CD4-positive, alpha-beta T cell treated with Interleukin-6 for 4 hours (primary cell): ENCODE measurements around the gene RAB22A.

Experiments used
- DNase-seq: peaks from one replicate; pipeline ENCODE4 v3.0.0-alpha.2; 2020; ENCODE audit warnings: mixed read lengths

The RAB22A gene

DNA sequence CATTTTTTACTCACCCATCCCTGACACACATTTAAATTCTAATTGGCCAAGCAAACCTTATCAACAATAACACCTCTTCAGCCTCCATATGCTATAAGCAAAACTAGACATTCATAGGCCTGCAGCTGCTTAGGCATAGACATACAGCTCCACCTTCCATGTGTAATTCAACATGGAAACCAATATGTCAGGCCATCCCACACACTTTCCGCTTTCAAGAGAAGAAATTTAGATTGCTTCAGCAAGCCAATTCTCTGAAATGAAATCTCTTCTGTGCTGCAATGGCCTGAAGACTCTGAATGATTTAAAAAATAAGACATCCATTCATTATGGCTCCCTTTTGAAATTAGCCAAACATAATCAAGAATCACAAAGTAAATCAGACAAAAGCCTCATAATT, 4.5 kb upstream of the RAB22A start:
- no peak for DNase-seq

DNA sequence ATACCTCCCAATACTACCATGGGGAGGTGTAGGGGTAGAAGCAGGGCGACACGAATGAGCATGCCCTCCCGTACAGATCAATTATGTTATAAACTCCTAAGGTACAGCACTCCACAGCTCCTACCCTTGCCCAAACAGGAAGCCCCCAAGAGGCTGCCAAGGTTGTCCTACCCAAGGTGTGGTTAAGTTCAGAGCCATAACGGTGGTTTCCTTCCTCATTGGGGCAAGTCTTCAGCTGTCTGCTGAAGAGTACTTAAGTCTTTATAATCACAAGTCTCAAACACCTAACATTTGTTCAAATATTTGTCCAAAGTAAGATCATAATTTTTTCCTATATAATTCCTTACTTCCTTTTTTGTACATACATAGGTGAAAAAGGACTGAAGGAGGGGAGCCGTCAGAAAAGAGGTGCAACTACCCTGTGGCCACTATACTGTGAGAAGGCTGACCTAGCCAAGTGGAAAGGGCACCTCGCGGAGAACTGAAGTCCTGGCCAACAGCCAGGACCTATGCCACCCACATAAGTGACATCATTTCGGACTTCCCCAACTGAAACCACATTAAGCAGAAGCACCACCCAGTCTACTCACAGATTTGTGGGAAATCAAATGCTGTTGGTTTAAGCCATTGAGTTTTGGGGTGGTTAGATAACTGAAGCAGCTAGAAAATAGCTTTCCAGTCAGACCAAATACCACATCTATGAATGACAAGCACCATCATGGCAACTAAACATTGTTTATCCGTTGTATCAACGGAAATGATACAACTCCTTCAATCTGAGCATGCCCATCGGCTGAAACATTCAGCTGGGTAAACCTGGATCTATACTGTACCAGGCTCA, 2.9 kb upstream of the RAB22A start:
- peak; percentile 66 for DNase-seq

DNA sequence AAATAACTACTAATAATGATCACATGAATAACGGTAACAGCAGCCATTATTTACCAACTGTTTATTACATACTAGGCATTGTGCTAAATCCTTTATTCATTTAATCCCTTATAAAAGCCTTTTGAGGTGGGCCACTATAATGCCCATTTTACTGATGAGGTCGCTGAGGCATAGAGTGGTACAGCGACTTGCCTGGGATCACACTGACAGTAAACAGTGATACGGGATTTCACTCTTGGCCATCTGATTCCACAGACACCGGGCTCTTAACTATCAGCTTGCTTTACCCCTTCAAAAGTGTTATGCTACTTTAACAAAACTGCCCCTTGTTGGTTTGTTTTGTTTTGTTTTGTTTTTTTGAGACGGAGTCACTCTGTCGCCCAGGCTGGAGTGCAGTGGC, 2.2 kb upstream of the RAB22A start:
- DNase-seq: no peak

DNA sequence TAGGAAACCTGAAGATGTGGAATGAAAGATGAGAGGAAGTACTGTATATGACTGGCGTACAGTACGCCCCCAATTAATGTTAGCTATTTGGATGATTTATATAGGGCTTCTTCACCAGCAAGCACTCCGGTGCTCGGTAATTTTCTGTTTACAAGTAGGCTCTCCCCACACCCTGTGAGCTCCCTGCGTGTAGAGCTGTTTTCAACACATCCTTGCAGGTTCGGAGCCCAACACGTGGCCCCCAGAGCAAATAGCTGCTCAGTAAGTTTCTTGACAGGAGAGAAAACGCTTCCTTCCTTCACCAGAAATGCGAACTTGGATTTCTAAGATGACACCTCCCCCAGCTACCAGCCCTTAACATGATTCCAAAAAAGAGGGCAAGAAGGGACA, 1.2 kb upstream of the RAB22A start:
- DNase-seq: peak; percentile 11

DNA sequence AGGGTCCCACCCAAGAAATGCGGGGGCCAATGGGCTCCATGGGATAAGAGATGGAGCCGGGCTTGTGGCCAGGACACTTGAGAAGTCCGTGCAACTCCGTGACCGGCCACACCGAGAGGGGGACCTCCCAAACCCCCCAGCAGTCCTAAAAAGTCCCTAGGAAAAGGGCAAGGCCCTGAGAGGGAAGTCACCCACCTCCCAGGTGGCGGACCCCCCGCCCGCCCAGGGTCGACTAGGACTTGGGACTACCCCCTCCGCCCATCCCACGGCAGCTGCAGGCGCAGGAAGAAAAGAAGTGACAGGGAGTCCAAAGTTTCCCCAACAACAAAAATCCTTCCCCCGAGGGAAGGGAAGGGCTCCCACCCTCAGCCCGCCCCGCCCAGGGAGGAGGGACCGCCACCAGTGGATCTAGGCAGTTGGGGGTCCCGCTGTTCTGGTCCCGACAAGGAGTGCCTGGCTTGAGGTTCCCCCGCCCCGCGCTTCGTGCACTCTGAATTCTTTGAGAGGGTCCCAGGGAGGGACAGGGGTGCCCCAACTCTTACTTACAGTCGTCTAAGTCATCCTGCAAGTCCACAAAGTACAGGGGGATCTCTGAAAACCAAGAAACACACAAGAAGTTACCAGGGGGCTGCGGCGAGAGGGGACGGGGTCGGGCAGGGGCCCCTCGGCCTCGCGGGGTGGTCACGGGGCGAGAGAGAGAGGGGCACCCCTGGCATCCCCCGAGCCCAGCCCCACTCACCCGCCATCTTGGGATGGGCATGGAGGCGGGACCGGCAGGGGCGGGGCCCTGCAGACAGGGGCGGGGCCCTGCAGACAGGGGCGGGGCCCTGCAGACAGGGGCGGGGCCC, 611 bp upstream of the RAB22A start:
- peak; percentile 50 for DNase-seq

DNA sequence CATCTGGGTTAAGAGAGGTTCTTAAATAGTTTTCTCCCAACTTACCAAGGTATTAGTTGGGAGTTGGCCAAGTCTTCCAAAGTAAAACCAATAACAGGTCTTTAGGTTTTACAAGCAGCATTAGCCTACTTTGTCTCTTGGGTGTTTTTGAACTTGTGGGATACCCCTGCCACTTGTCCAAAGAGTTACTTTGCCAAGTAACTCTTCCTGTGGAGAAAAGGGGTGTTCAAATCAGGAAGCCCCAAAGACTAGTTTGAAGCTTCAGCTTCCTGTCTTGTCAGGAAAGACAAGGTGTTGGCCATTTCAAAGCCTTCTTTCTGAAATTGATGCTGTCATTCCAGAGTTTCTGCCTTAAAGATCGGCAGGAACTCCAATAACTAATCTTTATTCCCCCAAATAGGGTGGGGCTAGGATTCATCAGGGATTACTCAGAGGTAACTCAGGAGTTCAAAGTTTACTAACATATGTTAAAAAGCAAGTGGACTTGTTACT, 822 bp downstream of the RAB22A start:
- no peak for DNase-seq

DNA sequence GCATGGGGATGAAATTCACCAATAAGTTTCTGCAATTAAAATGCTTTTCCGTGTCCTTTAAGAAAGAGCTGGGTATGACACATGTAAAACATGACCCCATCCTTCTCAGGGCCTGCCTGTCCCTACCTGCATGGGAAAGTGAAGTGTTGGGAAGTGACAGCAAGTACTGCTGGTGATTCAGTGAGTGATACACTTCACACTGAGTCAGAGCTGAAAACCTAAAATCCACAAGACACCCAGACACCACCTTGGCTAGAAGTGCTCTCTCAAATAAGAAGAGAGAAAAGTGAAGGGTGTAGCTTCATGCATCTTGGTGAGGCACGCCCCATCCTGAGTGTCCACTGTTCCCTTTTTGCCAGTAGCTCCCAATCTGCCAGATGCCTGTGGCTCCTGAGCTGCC, 3.3 kb downstream of the RAB22A start:
- no peak for DNase-seq

DNA sequence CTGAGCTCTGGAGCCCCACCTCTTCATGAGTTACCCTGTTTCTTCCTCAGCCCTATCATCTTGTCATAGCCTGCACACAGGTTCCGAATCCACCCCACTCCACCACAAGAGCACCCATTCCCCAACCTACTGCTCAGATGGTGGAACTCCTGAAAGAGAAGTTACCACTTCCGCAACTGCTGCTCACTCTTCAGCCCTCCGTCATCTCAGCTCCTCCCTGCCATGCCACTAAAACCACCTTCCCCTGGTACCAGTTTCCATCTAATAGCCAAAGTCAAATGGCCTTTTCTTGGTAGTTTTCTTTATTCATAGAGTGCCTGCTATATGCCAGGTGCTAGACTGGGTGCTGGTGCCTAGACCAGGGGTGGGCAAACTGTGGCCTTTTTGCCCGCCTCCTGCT, 3.9 kb downstream of the RAB22A start:
- no peak for DNase-seq

DNA sequence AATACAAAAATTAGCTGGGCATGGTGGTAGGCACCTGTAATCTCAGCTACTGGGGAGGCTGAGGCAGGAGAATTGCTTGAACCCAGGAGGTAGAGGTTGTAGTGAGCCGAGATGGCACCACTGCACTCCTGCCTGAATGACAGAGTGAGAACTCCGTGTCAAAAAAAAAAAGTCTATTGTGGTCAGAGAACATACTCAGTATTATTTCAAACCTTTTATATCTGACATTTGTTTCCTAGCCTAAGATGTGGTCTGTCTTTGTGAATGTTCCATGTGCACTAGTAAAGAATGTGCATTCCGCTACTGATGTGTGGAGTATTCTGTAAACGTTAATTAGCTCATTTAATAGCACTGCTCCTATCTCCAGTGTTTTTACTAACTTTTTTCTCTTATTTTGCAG, 11.7 kb downstream of the RAB22A start:
- DNase-seq: no peak

DNA sequence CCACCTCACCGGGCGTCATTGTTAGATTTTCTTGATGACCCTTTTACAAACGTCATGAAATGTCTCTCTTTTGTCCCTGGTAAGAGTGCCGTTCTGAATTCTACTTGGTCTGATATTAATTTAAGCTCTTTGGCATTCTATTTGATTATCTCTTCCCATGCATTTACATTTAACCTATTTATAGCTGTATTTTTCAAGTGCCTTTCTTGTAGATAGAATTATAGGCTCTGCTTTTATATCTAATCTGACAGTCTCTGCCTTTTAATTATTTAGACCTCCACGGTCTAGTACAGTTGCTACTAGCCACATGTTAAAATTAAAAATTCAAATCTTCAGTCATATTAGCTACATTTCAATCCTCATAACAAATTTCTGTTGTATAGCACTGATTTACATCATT, 12.6 kb downstream of the RAB22A start:
- no peak for DNase-seq

DNA sequence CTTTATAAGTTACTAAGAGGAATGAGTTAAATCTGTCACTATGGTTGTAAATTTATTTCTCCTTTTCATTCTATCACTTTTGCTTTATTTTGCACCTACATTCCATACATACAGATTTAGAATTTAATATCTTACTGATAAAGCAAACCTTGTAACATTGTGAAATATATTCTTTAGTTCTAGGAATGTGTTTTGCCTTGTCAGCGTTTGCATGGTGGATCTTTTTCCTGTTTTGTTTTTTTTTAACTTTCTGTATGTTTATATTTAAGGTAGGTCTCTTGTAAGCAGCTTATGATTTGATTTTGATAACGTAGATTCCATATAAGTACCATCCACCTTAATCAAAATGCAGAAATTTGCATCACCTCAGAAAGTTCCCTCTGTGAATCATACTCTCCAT, 16.4 kb downstream of the RAB22A start:
- no peak for DNase-seq

DNA sequence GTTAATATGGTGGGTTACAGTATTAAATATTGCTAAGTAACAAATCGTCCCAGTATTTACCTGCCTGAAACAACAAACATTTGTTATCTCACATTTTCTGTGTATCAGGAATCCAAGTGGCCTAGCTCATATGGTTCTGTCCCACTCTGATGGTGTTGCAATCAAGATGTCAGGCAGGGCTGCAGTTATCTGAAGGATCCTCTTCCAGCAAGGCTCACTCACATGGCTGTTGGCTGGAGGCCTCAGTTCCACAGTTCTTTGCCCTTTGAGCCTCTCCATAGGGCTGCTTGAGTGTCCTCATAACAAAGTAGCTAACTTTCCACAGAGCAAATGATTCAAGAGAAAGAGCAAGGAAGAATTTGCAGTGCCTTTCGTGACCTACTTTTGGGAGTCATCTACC, 17.7 kb downstream of the RAB22A start:
- no peak for DNase-seq

DNA sequence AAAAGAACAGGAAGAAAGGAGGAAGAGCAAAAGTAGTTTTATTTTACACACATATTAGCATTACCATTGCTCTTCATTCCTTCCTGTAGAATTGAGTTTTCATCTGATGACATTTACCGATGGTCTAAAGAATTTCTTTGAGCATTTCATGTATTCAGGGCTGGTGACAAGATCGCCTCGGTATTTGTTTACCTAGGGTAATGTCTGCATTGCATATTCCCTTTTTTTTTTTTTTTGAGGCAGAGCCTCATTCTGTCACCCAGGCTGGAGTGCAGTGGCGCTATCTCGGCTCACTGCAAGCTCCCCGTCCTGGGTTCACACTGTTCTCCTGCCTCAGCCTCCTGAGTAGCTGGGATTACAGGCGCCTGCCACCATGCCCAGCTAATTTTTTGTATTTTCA, 19.3 kb downstream of the RAB22A start:
- no peak for DNase-seq

DNA sequence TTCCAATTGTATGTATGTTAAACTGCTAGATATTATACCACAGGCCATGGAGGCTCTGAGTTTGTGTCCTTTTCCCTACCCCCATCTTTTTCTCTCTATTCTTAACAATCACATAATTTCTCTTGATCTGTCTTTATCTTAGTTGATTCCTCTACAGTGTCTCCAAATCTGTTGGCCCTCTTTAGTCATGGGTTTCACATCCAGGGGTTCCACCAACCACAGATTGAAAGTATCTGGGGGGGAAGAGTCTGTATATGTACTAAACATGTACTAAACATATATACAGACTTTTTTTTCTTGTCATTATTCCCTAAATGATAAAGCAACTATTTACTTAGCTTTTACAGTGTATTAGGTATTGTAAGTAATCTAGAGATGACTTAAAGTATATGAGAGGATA, 20.2 kb downstream of the RAB22A start:
- no peak for DNase-seq

DNA sequence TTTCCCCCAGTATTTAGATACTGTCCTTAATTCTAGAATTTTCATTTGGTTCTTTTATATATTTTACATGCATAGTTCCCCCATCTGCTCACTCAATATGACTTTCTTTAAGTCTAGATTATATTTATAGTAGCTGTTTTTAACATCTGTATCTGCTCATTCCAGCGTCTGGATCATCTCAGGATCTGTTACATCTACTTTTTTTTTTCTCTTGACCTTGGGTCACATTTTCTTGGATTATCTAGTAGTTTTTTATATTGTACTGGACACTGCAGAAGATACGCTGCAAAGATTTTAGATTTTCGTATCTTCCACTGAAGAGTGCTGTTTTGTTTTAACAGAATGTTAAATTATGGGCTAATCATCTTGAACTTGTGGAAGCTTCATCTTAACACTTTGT, 20.7 kb downstream of the RAB22A start:
- DNase-seq: no peak

DNA sequence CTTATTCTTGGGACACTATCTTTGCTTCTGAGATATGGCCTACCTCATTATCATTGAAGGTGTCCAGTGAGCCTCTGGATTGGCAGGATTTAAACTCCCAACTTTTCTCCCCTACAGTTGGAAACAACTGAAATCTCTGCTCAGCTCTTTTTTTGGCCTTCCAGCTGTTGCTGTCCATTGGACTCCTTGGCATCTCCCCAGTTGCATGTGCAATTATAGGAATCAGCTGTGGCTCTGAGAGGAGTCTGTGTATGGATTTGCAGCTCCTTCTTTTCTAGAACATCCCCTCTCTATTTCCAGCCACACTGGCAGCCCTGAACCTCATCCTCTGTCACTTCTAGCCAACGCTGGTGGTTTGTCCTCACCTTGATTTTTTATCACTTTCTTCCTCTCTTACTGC, 21.2 kb downstream of the RAB22A start:
- no peak for DNase-seq

DNA sequence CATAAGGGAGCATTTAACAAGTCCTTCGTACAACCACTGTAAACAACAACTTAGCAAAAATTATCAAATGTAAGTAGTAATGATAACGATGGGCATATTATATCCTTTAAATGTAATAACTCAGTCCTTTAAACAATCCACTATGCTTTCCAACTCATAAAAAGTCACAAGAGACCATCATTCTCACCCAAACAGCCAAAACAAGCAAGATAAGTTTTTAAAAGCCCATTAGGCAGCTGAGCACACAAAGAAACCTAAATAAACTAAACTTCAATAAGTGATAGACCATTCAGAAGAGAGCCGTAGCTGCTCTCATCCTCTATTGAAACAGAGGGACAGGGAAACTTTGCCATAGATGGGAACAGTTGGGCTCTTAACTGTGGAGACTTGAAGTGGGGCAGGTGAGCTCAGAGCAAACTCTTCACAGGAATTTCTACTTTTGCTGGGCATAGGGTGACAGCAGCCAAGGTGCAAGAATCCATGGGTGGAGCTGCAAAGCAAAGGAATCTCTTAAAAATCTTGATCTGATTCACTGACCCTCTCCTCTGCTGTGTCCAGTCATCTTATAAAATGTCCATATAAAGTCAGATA, 22.5 kb downstream of the RAB22A start:
- no peak for DNase-seq

DNA sequence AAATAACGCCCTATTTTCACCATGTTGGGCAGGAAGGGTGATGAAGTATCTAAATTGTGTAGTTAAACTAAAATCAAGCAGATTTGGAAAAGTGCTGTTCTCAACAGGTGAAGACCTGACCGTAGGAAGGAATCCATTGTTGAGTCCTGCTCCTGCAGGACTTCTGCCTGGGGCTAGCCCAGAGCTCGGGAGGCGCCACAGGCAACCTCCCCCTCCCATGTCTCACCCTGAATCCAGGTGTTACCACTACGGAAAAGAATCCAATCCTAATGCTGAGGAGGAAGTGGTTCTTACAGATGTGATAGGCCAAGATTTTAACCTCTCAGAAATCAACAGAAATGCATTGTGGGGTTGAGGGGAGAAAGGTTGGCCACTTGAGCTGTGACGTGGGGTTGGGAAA, 30.2 kb downstream of the RAB22A start:
- DNase-seq: no peak

DNA sequence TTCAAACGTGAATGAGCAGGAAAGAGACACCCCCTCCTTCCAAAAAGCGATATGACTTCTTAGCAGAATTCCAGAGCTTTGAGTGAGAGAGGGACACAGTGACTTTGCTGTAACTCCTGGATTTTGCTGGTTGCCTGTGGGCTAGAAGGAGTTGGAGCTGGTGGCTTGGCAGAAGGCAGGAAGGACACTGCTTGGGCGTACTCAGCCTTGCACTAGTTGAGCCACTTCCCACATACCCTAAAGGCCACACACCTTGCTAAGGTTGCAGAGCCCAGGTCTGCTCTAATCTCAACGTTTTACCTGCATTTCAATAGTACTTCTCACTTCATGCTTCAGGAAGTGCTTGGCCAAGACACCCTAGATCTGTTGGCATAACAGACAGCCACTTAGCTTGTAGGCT, 30.6 kb downstream of the RAB22A start:
- no peak for DNase-seq

DNA sequence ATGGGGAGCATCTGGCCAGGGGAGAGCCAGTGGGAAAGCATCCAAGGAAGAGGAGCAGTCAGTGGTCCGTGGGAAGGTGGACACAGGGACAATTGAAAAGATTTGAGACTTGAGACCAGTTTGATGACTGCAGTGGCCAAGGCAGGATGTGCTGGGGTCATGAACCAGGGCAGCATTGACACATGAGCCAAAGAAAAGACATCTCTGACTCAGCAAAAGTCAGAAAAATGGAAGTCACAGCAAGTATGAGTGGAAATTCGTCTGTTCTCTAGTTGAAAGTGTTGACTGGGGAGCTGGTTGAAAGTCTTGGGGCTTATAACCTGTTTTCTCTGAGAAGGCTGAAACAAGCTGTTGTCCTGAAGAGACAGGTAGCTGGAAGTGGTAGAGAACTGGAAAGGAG, 31.3 kb downstream of the RAB22A start:
- no peak for DNase-seq

DNA sequence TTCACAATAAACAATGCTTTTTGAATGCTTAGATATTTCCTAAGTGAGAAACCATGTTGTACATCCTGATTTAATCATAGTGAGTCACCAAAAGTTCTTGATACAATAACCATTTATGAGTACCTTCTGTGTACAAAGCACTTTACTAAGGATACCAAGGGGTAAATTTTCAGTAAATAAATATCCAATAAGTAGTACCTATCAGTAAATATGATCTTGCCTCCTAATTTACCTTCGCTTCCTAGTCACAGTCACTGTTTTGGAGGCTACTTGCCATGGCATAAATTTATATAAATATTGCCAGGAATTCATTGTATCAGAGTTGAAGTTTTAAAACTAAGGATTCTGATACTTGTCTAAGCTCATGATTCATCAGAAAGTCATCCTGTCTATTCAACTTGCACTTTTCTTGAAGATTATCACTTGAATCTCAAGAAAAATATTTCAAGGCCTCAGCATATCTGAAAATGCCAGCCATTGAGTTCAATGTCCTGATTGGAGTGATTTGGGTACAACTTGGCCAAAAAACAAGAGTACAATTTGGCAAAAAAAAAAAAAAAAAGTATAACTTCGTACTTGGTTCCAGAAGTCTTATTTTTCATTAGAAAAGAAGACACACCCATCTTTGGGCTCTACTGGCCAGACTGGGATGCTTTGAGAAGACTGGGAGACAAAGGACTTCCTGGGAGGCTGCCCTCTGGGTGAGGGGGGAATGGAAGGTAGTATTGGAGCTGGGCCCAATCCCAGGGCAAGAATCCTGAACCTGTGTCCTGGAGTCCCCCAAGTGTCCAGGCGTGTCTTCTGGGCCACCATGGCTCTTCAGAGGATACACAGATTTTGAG, 32.8 kb downstream of the RAB22A start:
- DNase-seq: no peak

DNA sequence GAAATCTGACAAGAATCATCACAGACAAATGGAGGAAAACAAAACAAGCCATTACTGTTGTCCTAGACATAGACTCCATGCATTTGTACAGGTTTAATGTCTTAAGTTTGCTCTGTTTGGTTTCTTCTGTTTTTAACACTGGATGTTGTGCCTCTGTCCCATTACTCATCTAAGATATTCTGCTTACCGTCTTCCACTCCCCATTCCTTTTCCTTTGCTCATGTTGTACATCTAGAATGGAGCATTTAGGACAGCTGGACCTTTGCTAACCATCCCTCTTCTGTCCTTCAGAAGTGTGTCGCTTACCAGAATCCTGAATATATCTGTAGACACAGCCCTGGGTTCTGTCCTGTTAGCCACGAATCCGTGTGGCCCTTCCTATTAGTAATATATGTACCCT, 35.2 kb downstream of the RAB22A start:
- DNase-seq: no peak

DNA sequence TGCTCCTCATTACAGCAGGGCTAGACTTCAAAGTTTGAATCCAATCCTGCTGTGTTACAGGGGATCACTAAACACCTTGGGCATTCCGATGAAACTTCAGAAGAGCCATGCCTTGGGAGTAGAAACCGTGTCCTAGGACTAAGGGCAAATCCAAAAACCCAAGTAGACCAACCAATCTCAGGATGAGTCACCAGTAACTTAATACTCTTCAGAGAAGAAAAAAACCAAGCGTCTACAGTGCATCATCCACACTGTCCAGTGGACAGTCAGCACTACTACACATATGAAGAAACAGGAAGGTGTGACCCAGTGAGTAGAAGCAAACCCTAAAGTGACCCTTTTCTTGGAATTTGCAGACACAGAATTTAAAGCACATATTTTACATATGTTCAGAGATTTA, 40.1 kb downstream of the RAB22A start:
- no peak for DNase-seq
